Testis (tissue), 2 donors: ENCODE results near the gene NRP2.

Experiments
- POLR2A ChIP-seq: fragments of 450-650 bp; IDR thresholded peaks from one replicate; pipeline ENCODE4 v1.6.1; 2017; ENCODE audit warnings: antibody characterized with exemption, mild to moderate bottlenecking, moderate library complexity
- TF ChIP-seq, protein P1 (sequence below), 3 experiments: fragments of 450-650 bp in 2 of 3; fragments of 200-600 bp in 1 of 3; sonication (generic) in 1 of 3; IDR thresholded peaks; one replicate each; pipeline ENCODE4 v1.5.1; 2016 to 2019; ENCODE audit warnings: antibody characterized with exemption in 3 of 3, mild to moderate bottlenecking in 2 of 3, moderate library complexity in 1 of 3

DNA sequence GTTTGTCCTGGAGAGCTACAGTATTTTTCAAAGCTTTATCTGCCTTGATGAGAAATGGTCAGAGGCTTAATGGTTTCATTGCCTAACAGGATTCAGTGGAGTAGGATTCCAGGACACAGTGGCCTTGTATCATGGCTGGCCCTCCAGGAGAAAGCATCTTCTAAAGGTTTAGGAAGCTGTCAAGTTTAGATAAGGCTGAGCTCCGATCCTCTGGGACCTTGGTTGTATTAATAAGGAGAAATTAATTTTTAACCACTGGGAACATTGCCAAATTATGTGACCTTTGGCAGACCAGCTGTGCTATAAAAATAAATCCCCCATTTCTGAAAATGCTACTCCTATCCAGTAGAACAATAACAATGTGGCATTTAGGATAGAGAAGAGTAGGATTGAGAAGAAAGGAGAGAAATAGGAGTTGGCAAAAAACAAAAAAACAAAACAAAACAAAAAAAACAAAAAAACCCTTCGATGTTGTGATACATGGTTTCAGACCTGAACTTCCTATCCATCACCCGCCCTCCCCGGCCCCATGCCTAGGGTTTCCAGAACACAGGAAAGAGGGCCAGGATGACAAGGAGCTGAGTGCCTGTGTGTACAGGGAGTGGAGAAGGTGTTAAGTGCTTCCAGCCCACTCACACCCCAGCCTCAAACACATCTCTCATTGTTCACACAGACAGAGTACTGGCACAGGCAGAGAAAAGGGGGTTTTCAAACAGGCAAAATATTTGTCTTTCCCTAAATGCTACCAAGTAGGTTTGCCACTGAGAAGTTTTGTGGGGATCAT, 6.3 kb downstream of the NRP2 start:
- TF ChIP-seq, protein P1, sequence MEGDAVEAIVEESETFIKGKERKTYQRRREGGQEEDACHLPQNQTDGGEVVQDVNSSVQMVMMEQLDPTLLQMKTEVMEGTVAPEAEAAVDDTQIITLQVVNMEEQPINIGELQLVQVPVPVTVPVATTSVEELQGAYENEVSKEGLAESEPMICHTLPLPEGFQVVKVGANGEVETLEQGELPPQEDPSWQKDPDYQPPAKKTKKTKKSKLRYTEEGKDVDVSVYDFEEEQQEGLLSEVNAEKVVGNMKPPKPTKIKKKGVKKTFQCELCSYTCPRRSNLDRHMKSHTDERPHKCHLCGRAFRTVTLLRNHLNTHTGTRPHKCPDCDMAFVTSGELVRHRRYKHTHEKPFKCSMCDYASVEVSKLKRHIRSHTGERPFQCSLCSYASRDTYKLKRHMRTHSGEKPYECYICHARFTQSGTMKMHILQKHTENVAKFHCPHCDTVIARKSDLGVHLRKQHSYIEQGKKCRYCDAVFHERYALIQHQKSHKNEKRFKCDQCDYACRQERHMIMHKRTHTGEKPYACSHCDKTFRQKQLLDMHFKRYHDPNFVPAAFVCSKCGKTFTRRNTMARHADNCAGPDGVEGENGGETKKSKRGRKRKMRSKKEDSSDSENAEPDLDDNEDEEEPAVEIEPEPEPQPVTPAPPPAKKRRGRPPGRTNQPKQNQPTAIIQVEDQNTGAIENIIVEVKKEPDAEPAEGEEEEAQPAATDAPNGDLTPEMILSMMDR (IDR thresholded peaks at IDR 0.05), result no peak
- no peak for TF ChIP-seq POLR2A
